ENCODE measurements around the gene BMPER.
A peak's percentile ranks its signal among the peaks of the same experiment; 100 is the strongest.

Gene BMPER

DNA sequence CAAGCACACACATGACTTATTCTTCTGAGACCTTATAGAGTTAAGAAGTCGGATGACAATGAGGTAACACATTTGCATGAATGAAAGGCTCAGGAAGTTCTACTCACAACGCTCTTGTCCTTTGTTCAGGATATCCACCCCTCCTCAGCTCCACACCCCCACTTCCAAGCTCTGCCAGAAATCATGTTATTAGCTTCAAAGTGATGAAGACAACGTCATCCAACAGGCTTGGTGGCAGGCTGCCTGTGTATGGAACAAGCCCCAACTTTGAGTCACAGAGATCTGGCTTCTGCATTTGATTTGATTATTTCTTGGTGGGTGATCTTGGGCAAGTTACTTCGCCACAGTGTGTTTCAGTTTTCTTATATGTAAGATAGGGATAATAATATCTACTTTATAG is 12.4 kb upstream of the BMPER start:
- no peak for DNase-seq

DNA sequence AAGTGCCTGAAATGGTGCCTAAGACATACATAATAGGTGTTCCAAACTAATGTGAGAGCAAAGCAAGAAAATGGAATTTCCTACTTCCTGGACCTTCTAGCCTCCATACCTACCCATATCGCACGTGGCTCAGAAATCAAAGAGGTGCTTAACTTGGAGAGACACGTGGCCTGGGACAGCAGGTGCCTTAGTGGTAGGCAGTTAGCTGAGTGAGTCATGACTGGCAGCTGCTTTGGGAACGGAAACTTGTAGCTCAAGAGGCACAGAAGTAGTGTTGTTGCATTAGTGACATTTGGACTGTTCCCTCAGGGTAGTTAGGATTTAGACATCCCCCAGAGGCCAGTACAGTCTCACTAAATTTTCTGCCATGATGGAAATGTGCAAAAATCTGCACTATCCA is 12.0 kb upstream of the BMPER start:
- DNase-seq: no peak

DNA sequence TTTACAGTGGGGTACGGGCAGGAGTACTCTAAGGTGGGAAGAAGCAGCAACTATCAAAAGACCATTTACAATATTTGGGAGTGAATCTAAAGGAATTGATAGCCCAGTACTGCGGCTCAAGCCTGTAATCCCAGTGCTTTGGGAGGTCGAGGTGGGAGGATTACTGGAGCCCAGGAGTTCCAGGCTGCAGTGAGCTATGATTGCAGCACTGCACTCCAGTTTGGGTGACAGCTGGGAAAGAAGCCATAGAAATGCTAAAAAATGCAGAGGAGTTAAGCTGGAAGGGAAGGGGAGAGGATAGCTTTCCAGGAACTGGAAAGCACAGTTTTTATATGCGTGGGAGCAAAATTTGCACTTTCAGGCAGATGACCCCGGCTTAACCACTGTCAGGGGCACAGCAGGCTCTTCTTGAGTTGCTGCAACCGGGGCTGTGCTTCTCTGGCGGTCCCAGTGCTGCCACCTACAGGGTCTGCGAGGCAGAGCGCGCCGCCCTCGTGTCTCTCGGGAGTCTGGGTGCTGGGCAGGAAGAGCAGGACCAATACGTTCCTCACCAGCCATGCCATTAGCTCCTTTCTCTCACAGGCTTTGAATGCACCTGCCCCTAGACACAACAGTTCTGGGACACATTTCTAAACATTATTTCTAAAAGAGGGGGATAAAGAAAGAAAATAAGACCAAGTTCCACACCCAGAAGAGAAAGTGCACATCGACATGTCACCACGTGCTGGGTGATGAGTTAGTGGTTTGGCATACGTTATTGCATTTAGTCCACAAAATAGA is 10.1 kb upstream of the BMPER start:
- DNase-seq: peak; percentile 28

DNA sequence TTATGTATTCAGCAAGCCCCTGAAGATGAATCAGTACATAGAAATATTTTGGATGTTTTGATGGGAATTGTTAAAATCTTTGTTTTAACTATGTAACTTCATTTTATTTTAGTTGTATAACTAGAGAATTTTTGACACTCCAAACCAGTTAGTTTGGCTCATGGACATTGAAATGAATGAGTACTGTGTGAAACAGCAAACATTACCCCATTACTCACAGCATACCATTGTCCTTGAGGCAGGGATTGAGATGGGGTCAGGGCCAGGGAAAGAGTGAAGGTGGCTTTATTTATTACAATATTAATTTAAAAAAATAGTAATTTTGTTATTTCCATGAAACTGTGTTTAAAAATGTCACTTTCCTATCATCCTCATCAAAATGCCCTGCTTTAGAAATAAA is 4.8 kb upstream of the BMPER start:
- no peak for DNase-seq

DNA sequence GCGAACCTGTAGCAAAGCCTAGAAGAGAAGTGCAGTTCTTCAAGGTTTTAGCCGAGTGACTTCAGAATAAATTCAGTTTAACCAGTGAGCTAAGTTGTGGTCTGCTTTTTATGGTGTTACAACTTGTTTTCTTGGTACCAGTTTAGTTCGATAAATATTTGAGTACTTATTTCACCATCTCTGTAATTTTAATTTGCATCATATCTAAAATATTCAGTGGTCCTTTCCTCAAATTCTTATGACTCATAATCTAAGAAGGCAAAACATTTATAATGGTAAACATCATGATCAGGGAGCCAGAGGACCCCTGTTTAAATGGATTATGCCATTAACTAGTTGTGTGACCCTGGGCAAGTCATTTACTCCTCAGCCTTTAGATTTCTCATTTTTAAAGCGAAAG is 4.1 kb upstream of the BMPER start:
- DNase-seq: no peak

DNA sequence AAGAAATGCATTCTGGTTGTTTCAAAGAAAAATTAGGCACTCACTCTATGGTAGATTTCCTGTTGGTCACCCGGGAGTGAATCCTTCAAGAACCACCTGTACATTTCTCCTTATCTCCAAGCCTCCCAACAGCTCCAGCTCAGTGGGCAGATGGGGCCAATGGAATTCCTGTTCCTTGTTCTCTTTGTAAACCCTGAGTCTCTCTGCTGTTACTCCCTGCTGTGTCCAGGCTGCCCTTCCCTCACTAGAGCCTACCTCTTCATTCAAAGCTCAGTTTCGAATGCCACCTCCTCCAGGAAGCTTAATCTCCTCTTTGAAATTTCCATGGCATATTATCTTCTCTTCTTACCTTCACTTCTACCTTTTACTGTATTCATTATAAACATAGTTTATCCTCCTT is 3.5 kb upstream of the BMPER start:
- no peak for DNase-seq

DNA sequence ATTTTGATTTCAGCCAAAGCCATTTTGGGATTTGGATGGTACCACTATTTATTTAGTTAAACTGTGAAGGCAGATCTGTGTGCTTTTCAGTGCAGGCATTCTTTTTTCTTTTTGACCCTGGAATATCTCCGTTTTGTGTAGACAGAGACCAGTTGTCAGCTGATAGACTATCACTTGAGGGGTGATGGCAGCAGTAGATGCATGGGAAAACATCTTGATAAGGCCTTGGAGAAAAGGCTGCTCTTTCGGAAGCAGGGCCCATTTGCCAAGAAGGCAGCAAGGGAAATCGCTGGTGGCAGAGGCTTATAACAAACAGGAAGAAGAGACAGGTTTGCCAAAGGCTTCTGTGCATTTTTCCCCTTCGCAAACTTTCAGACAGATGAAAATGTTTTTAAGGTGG is 2.6 kb upstream of the BMPER start:
- DNase-seq: no peak

DNA sequence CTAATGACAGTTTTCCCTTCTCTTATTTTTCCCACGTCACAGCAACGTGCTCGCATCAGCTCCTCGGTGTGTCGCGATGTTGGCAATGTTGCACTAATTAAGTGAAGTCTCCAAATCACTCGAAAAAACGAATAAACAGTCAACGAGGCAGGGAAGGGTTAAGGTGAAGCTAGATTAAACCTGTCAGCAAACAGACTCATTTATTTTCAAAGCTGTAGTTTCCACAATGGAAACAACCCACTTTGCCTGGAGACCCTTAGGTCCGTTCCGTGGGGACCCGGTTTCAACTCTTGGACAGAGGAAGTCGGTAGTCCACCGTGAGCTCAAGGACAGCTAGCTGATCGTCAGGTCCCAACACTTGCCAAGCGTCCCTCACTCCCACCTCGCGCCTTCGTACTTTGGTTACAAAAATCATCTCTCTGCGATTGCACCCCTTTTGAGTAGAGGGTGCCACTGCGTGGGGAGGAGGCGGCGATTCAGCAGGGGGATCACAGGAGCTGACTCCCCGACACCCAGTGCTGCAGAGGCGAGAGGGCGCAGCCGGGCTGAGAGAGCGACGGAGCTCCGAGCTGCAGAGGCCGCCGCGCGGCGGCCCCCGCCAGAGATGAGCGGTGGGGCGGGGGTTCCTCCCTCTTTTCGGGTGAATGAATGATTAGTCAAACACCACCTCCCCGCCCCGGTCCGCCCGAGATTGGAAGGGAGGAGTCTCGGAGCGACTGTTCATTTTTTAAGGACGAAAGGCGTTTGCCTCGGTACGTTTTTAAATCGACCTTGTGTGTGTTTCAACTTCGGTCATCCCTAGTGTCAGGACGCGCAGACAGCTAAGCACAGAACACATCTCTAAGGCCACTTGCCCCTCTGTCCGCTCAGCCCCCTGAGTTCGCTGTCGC is 1.3 kb upstream of the BMPER start:
- no peak for DNase-seq

DNA sequence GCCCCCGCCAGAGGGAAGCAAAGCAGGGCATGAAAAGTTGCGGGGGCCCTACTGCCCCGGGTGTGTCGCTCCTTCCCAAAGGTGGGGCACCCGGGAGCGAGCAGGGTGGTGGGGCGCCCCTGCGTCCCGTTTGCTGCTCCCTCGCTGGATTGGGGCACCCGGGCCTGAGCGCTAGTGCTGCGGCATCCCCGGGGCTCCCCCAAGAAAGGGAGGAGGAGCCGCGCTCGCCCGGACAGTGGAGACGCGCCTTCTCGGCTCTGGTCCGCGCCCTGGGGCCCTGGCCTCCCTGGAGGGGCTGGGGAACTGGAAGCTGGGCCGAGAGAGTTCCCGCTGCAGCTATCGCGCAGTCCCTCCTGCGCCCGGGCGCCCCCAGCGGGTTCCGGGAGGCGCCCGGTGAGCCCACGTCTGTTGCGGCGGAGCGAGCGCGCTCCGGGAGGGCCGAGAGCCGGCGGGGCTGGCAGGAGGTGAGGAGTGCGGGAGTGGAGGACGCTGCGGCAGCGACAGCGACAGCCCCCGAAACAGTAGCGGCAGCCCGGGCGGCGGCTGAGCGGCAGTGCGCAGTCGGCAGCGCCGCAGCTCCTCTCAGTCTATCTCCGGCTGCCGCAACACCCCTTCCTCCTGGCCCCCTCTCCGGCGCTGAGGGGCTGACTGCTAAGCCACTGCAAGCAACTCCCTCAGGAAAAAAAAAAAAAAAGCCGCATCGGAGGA is 504 bp upstream of the BMPER start:
- no peak for DNase-seq

DNA sequence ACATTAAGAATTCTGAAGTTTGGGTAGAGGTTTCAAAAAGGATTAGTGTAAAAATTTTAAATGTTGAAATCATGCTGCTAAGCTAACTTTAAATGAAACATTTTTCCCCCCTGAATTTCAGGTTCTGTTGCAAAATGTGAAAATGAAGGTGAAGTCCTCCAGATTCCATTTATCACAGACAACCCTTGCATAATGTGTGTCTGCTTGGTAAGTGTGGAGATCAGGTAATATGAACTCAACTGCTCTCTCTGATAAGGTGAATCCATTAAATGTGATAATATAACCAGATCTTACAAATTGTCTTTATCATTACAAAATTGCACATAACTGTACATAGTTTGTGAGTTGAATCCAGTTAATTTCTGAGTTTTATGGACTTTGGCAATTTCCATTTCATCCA is 1.4 kb downstream of the BMPER start:
- no peak for DNase-seq

DNA sequence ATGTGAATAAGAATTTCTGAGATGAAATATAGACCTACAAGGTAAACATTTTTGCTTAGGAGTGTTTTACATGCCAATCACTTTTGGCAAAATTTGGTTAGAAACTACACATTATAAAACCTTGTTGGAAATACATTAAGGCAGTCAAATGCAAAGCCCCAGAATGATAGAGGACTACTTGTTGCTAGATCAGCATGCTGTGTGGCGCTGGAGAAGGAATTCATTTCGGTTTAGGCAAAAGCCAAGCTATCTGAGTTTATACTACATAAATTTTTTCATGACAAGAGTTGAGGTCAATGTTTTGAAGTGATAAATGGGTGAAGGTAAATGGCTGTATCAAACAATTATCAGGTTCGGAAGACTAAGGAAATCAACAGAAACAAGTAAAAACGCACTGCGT is 2.3 kb downstream of the BMPER start:
- no peak for DNase-seq

DNA sequence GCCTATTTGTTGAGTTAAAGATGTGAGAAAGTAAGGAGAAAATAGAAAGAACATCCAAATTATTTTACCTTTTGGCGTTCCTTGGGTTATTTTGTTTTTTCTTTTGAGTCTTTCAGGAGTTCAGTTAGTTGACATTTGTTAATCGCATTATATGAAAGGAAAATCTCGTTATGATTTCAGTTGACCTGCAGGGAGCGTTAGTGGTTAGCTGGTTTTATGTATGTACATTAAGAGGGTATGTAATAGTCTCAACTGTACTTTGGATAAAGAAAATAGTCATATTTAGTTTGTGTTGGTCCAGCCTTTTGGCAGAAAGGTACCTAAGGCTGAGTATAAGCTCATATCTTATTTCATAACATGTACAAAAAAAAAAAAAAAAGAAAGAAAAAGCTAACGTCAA is 4.0 kb downstream of the BMPER start:
- DNase-seq: no peak

DNA sequence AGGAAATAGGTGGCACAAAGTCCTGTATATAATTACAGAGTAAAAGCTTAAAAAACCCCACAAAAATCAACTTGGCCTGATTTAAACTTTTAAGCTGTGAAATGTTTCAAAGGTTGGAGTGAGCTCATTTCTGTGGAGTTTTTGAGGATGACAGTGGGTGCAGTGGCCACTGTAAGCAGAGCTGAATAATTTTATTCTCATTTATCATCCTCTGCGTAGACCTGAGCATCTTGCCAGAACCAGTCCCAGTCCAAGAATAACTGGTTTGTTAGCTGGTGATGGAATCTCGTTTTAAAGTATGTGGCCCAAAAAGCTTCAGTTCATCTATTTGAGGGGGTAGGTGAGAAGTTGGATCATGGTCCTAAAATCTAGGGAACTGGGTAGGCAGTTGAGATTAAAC is 4.4 kb downstream of the BMPER start:
- DNase-seq: no peak

DNA sequence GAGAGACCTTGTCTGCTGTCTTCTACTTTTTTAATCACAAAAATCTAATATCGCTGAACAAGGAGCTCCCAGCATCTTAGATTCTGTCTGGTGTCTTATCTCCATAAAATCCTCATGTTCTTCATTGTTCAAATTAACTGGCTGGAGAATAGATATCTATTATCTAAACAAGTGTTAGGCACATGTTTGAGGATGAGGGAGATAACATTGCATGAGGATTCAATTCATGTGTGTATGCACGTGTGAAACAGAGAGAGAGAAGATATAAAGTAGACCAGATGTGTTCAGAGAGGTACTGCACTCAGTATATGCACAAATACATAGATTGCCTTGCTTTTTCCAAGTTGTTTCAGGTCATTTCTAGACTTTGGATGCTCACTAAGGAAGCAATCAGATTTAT is 5.4 kb downstream of the BMPER start:
- DNase-seq: no peak

DNA sequence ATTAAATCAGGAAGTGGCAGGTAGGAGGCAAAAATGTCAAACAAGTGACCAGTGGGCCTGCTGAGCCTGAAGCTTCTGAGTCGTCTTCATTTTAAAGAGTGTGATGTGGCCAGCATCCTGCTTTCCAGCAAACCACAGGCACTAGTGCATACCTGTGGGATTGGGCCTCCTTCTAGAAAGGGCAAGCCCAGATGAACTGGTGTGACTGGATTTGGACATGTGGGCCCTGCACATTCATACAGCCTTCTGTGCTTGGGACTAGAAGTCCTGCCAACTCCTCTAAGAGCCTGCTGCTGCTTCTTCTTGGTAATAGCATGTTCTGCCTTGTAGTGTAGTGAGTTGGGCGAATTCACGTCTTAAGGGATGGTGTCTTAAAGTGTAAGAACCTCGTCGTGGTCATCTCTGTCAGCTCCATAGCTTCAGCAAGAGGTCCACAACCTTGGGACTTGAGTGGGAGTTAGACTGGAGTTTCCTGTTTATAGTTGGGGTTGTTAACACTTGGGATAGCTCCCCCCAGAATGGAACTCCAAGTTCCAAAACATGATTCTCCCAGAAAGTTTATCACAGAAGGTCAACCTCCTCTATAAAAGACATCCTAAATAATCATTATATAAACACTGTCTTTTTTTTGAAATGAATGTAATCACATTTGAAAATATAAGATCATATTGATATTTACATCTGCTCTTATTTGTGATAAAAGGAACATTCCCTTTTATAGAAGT is 11.2 kb downstream of the BMPER start:
- DNase-seq: no peak

DNA sequence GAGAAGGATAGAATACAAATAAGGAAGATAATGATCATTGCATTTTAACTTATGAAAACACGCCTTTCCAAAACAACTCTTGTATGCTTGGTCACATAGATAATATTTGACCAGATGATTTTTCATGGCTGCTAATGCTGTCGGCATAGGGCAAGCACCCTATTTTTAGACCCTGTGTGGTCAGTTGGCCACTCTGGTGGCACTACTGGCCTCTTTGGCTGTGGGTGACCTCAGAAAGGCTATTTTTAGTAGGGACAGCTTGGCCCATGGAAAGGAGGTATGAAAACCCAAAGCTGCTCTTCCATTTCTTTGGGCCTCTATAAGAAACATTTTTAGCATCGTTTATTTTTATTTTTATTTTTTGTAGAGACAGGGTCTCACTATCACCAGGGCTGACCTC is 12.3 kb downstream of the BMPER start:
- no peak for DNase-seq

DNA sequence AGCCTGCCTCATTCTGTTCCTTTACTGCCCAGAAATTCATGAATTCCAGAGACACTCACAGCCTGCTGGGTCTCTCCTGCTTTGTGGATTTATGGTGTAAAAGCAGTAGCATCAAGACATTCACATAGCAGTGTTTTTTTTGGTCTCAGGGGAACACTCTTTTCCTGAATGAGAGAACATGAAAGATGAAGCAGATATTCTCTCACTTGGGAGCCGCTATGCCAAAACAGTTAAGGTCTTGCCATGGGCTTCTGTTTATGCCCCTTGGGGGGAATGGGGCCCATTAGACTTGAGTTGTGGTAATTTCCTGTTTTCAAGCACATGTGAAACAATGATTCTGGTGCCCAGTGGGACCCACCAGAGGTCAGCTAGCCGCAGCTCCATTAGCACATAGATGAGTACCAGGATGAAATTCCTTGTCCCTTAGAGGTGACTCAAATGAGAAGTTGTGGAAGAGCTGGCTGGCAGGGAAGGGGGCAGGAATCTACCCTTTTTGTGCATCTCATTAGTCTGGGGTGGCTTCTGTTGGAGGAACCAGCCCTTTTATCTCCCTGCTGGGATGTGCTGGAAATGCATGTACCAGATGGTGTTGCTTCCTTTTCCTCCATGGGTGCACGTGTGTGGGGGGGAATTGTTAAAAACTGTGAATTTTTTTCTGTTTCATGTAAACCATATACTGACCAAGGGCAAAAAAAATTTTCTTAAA is 13.3 kb downstream of the BMPER start:
- DNase-seq: no peak

DNA sequence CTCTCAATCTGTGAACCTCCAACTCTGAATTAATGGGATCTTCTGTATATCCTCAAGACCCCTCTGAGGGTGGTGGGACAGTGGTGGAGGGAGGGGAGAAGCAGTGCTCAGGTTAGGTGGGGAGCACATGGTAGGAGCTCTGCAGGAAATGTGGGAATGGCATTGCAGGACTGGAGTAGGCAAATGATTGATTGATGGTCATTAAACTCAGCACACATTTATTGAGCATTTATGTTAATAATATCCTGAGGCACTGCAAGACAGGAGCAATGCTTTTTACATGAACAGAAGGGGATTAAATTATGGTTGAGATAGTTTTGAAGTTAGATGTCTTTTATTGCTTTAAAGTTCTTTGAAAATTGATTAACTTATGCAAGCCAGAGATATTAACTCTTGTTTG is 14.1 kb downstream of the BMPER start:
- no peak for DNase-seq

DNA sequence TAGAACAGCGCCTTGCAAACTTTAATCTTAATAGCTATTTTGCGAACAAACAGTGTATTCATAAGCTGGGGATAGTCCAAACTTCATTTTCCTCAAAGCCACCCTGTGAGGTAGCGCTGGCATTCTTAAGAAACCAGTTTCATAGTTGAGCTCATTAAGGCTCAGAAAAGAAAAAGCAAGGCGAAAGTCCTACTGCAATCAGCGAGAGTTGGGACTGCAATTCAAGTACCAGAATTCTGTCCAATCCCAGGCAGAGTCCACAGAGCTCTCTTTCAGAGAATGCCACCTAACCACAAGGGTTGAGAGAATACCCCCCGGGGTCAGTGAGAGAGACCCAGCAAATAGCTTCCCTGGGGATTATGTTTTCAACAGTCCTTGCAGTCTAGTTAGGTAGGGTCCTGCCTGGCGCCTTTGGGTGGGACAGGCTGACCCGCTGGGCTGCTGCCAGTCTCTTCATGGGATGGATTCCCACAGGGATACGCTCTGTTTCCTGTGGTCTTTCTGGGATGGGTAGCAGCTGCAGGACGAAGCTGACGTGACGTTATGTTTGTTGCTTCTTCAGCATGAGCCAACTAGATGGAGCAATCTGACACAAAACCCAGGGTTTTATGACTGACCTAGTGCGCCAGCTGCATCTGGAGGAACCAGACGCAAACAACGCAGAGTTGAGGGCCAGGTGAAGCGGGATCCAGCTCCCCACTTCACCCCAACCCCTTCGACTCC is 16.0 kb downstream of the BMPER start:
- DNase-seq: no peak

DNA sequence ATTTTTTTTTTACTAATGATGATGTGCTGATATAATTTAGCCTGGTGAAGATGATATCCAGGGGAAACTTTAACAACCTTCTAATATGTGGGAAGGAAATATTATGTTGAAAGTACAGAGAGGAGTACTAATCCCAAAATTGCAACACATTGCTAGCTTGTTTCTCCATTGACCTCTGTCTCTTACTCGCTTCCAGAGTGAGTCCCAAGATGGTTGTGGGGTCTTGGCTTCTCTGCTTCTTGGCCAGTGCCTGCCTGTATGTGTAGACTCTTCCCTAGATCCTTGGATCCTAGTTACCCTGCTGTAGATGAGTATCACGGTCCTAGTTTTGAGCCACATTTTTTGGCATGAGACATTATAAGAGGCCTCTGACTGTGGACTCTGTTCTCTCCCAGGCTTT is 17.5 kb downstream of the BMPER start:
- no peak for DNase-seq

DNA sequence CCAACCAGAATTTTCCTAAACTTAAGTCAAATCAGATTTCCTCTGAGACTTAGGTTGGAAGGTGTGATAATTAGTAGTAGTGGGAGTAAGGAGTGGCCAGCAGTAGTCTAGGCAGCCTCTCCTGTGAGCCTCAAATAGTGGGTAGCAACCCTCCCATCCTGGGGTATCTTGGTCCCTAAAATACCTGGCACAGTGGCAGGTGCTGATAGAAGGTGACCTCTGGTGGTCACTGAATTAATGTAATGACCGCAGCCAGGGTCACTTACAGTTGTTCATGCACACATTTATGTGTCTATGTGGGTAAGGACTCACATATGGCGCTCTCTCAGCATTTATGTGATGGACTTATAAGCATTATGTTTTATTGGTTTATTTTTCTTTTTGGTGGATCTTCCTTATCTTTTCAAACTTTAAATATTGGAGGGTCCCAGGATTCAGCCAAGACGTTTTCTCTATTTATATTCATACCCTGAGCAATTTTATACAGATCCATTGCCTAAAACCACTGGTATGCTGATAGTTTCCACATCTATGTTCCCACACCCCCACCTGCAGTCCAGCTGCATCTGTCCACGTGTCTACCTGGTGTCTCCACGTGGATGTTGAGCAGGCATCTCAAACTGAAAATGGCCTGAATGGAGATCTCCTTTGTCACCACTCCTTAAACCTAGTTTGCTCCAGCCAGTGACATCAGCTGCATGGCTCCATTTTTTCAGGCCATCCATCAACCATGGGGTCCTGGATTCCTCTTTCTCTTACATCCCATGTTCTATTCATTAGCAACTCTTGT is 18.3 kb downstream of the BMPER start:
- DNase-seq: no peak
